ENCODE data around the gene OASL. TPM values are rescaled to one million over a fixed set of nuclear protein-coding genes. Genes with fewer than 3 reads are reported as not detected.
"Not testable (repeated sequence)": the region's sequence is repeated elsewhere in the genome, so short reads cannot be mapped to it uniquely, and the experiment has no call there.

OASL gene
- total and polyA plus RNA-seq, 10 donors = 1.9 to 4.8 (median 3.4) TPM

- Histone ChIP-seq H3K27me3 (replicated peaks in 1 of 7) (no peaks in the 10 kb centered on the region), H3K9me3 (no peaks in the 10 kb centered on the region), H3K4me3 (no peak overlapping the region), H3K4me1 (no peaks in the 10 kb centered on the region), H3K36me3 (no peaks in the 10 kb centered on the region), H3K27ac (no peak overlapping the region)
- TF ChIP-seq POLR2A (IDR thresholded peaks at IDR 0.05) = no peak
- TF ChIP-seq POLR2AphosphoS5 (IDR thresholded peaks at IDR 0.05) = no peak
- TF ChIP-seq, protein P1, sequence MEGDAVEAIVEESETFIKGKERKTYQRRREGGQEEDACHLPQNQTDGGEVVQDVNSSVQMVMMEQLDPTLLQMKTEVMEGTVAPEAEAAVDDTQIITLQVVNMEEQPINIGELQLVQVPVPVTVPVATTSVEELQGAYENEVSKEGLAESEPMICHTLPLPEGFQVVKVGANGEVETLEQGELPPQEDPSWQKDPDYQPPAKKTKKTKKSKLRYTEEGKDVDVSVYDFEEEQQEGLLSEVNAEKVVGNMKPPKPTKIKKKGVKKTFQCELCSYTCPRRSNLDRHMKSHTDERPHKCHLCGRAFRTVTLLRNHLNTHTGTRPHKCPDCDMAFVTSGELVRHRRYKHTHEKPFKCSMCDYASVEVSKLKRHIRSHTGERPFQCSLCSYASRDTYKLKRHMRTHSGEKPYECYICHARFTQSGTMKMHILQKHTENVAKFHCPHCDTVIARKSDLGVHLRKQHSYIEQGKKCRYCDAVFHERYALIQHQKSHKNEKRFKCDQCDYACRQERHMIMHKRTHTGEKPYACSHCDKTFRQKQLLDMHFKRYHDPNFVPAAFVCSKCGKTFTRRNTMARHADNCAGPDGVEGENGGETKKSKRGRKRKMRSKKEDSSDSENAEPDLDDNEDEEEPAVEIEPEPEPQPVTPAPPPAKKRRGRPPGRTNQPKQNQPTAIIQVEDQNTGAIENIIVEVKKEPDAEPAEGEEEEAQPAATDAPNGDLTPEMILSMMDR (IDR thresholded peaks at IDR 0.05 in 8 of 11, conservative IDR thresholded peaks at IDR 0.05 in 3 of 11) = no peak
- intact Hi-C loops (cut with DNase I; ENCODE audit: low total_unique reads) = no loop called here
- 98 to 100% (median 99%) methylated on average over 2 of the region's 2 CpGs for WGBS, 5 donors
- no peak for DNase-seq
Measured at GRCh38 chr12:121080909-121081308, 41.9 kb upstream of the OASL start.

DNA sequence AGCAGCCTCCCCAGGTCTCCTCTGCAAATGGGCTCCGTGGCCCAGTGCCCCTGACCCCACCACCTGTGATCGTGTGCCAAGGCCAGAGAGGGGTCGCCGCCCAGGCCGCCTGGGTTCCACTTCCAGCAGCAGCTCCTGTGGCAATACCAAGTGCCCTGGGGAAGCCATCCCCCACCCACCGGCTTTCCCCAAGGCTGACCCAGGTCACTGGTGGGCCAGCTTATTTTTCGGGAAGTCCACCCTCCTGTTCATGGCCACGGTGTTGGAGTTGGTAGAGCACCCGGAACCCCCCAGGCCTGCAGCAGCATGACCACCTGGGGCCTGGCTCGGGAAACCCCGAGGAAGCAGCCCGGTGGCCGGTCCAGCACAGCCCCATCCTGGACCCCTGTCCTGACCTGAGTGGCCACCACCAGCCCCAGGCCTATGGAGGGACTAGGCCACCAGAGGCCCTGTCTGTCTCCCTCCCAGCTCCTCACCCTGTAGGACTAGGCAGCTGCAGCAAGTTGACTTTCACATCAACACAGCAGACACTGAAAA is 40.8 kb upstream of the OASL start:
- H3K4me3 ChIP-seq = no peak overlapping the region
- TF ChIP-seq POLR2A (IDR thresholded peaks at IDR 0.05) (no peak), POLR2AphosphoS5 (IDR thresholded peaks at IDR 0.05) (no peak)
- TF ChIP-seq, protein P1 (IDR thresholded peaks at IDR 0.05 in 8 of 11, conservative IDR thresholded peaks at IDR 0.05 in 3 of 11) = no peak
- H3K4me1 ChIP-seq = no peaks in the 10 kb centered on the region
- no peaks in the 10 kb centered on the region for H3K9me3 ChIP-seq
- no peaks in the 10 kb centered on the region for H3K27me3 ChIP-seq (replicated peaks in 1 of 7)
- intact Hi-C loops (cut with DNase I; ENCODE audit: low total_unique reads) = no loop called here
- DNase-seq = no peak
- no peaks in the 10 kb centered on the region for H3K36me3 ChIP-seq
- WGBS, 5 donors = 80 to 91% (median 82%) methylated on average over 6 to 13 of the region's 13 CpGs
- H3K27ac ChIP-seq = no peak overlapping the region

- H3K27me3 ChIP-seq (replicated peaks in 1 of 7); intact Hi-C loops (cut with DNase I; ENCODE audit: low total_unique reads); DNase-seq; H3K4me3 ChIP-seq; H3K36me3 ChIP-seq; H3K4me1 ChIP-seq; H3K27ac ChIP-seq: not testable (repeated sequence)
- peaks cover 0 to 20% (median 10%) of the 10 kb centered on the region in 8 donors for H3K9me3 ChIP-seq
- 78 to 100% (median 86%) methylated on average over 1 to 3 of the region's 3 CpGs for WGBS, 5 donors
Measured at GRCh38 chr12:121077440-121077839, 38.4 kb upstream of the OASL start.

DNA sequence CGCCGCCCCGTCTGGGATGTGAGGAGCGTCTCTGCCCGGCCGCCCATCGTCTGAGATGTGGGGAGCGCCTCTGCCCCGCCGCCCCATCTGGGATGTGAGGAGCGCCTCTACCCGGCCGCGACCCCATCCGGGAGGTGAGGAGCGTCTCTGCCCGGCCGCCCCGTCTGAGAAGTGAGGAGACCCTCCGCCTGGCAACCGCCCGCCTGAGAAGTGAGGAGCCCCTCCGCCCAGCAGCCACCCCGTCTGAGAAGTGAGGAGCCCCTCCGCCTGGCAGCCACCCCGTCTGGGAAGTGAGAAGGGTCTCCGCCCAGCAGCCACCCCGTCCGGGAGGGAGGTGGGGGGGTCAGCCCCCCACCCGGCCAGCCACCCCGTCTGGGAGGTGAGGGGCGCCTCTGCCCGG is 36.9 kb upstream of the OASL start:
- 93 to 97% (median 95%) methylated on average over 6 to 33 of the region's 33 CpGs for WGBS, 5 donors
- H3K36me3 ChIP-seq; intact Hi-C loops (cut with DNase I; ENCODE audit: low total_unique reads); H3K27ac ChIP-seq; H3K27me3 ChIP-seq (replicated peaks in 1 of 7); H3K4me3 ChIP-seq; H3K4me1 ChIP-seq; DNase-seq: not testable (repeated sequence)
- peaks cover 0 to 35% (median 23%) of the 10 kb centered on the region in 8 donors for H3K9me3 ChIP-seq

DNA sequence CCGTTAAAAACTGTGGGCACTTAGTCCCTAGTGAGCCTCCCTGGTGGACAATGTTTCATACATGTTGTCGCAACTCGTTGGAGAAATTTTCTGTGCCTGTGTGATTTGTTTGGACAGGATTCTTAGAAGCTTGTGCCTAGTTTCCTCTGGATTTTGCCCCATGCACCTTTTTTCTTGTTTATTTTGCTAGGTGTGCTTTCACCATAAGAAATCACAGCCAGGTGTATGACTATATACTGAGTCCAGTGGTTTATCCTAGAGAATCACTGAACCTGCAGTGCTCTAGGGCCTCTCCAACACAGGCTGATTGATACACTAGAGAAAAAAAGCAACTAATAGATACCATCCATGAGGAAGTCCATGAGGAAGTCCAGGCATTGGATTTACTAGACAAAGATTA is 33.1 kb upstream of the OASL start:
- H3K4me3 ChIP-seq = no peak overlapping the region
- intact Hi-C loops (cut with DNase I; ENCODE audit: low total_unique reads) = no loop called here

More for the DNA sequence above, 33.1 kb upstream of the OASL start:
- TF ChIP-seq POLR2A (IDR thresholded peaks at IDR 0.05) (no peak), POLR2AphosphoS5 (IDR thresholded peaks at IDR 0.05) (no peak)
- TF ChIP-seq, protein P1 (IDR thresholded peaks at IDR 0.05 in 8 of 11, conservative IDR thresholded peaks at IDR 0.05 in 3 of 11) = no peak
- H3K27ac ChIP-seq = no peak overlapping the region
- DNase-seq = no peak
- peaks cover 0 to 37% (median 23%) of the 10 kb centered on the region in 8 donors for H3K9me3 ChIP-seq
- H3K4me1 ChIP-seq = no peaks in the 10 kb centered on the region
- H3K27me3 ChIP-seq (replicated peaks in 1 of 7) = no peaks in the 10 kb centered on the region
- WGBS, 5 donors = 91 to 97% (median 95%) methylated on average over 3 of the region's 3 CpGs
- no peaks in the 10 kb centered on the region for H3K36me3 ChIP-seq

Measured in spleen (tissue), 11 donors.